ENCODE measurements around the gene BCL2L1.

DNA sequence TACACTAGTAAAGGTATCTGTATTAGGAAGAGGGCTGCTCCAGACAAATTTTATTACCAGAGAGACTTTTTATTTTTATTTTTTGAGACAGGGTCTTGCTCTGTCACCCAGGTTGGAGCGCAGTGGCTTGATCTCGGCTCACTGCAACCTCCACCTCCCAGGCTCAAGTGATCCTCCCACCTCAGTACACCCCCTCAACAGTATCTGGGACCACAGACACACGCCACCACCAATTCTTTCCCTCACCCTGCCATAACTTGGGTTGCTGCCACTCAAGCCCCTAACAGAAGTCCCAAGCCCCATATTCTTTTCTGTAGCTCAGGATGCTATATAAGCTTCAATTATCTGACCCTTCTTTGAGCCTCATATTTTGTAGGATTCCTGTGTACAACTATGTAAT lies 6.9 kb downstream of the BCL2L1 start:
- TF ChIP-seq FOXJ3 (CRISPR knock-in tag; IDR thresholded peaks at IDR 0.05), result no peak
- no peak for TF ChIP-seq CTCF (IDR thresholded peaks at IDR 0.05)
- TF ChIP-seq, protein P1, sequence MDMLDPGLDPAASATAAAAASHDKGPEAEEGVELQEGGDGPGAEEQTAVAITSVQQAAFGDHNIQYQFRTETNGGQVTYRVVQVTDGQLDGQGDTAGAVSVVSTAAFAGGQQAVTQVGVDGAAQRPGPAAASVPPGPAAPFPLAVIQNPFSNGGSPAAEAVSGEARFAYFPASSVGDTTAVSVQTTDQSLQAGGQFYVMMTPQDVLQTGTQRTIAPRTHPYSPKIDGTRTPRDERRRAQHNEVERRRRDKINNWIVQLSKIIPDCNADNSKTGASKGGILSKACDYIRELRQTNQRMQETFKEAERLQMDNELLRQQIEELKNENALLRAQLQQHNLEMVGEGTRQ (IDR thresholded peaks at IDR 0.05; ENCODE audit: borderline replicate concordance, low read depth, low read length), result no peak
- TF ChIP-seq ELF1 (IDR thresholded peaks at IDR 0.05), result no peak
- no peak for TF ChIP-seq POLR2AphosphoS5 (IDR thresholded peaks at IDR 0.05; ENCODE audit: low read depth, low read length)
- TF ChIP-seq FOXM1 (IDR thresholded peaks at IDR 0.05; ENCODE audit: low read depth), result no peak
- no peak for TF ChIP-seq ZBTB33 (IDR thresholded peaks at IDR 0.05; ENCODE audit: borderline replicate concordance, low read depth)
- TF ChIP-seq YY1 (IDR thresholded peaks at IDR 0.05; ENCODE audit: low read depth), result no peak
- TF ChIP-seq EZH2phosphoT487 (IDR thresholded peaks at IDR 0.05; ENCODE audit: borderline replicate concordance, low read depth), result no peak
- no peak for TF ChIP-seq IRF3 (IDR thresholded peaks at IDR 0.05; ENCODE audit: low read depth, low read length)

All from SK-N-SH (cell line).